ENCODE measurements around the gene ORAI2. TPM values are rescaled to one million over a fixed set of nuclear protein-coding genes. Genes with fewer than 3 reads are reported as not detected.

Gene ORAI2
- total and polyA plus RNA-seq, 10 of the 15 experiments (the other 5 are each of a cell fraction or from before 2014, with no cell fraction given), result 5.8 to 111 (median 46.9) TPM

DNA sequence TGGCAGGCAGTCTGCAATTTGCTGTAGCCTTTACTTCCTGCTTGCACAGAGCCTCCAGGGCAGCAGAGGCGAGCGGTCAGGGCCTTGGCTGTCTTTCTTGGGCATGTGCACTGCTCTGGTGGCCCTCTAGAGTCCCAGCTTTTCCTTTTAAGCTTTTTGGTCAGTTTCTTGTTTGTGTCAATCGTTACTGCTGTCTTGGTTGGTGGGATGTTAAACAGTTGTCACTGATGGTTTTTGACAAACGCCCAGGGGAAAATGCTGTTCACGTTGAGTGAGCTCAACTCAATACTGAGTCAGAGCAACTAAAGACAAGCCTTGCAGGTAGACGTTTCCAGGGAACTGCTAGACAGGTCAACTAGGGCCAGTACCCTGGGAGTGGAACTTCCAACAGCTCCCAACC, 23.3 kb upstream of the ORAI2 start:
- Histone ChIP-seq H3K4me1 (ENCODE audit: control insufficient read depth, insufficient read depth, low read length) (peaks cover 23% of the 10 kb centered on the region), H3K9ac (ENCODE audit: control insufficient read depth, insufficient read depth, low read length) (no peak overlapping the region), H3K27me3 (replicated peaks in 1 of 2; ENCODE audit: control insufficient read depth in 2 of 2, insufficient read depth in 2 of 2, low read length in 1 of 2) (no peaks in the 10 kb centered on the region), H3K79me2 (ENCODE audit: control insufficient read depth, insufficient read depth, low read length) (peaks cover 11% of the 10 kb centered on the region), H4K20me1 (ENCODE audit: control insufficient read depth, insufficient read depth) (no peaks in the 10 kb centered on the region), H2AFZ (ENCODE audit: control insufficient read depth, low read depth, low read length) (no peak overlapping the region), H3K27ac (ENCODE audit: control insufficient read depth, insufficient read depth) (no peak overlapping the region; the same call in 1 of the 2 replicates), H3K4me2 (ENCODE audit: control insufficient read depth, insufficient read depth) (no peak overlapping the region), H3K36me3 (ENCODE audit: control insufficient read depth in 2 of 2, insufficient read depth in 2 of 2, low read length in 1 of 2) (peaks cover 13 to 32% of the 10 kb centered on the region in 2 experiments), H3K4me3 (no peak overlapping the region), H3K9me3 (replicated peaks; ENCODE audit: control insufficient read depth, insufficient read depth, low read length) (peaks cover 6% of the 10 kb centered on the region; the same call in 2 of the 3 replicates)
- ChIA-PET RAD21 (ENCODE audit: unreplicated experiment) (interaction anchor here (0.6 to 4.8 kb wide), 4 partner anchors 15 to 55 kb away, joined by 3 to 26 read pairs (median 9); no protein-coding TSS in a partner anchor), POLR2A (interaction anchor here (4.1 to 5.0 kb wide), 2 partner anchors 16 to 31 kb away, joined by 21 to 24 read pairs; no protein-coding TSS in a partner anchor), CTCF (interaction anchor here (0.5 to 6.9 kb wide), 12 partner anchors 9 to 131 kb away, joined by 3 to 39 read pairs (median 3); partner anchors contain the start of gene ORAI2), SMC1A (ENCODE audit: uncharacterized antibody, unreplicated experiment) (interaction anchor here (0.8 to 10.2 kb wide), 8 partner anchors 9 to 70 kb away, joined by 3 to 89 read pairs (median 4); partner anchors contain the start of gene PRKRIP1)
- ATAC-seq (no peak), FAIRE-seq (no peak), DNase-seq (ENCODE audit: low read depth, low spot score) (no peak)
- in situ Hi-C loops (cut with MboI) (no loop called here), intact Hi-C loops (cut with micrococcal nuclease; ENCODE audit: unreplicated experiment) (no loop called here)
- 33% methylated on average over 6 of the region's 6 CpGs for WGBS (ENCODE audit: insufficient coverage, insufficient replicate concordance, low lambda C conversion rate, missing lambda C conversion rate)
- BruUV-seq (replicated peaks), result no TSS peak
- TF ChIP-seq POLR2A (IDR thresholded peaks at IDR 0.05; ENCODE audit: low read depth, low read length), result 0 out of 2 replicates have a peak, but pooled peaks have one; percentile 25
- TF ChIP-seq SIN3A (IDR thresholded peaks at IDR 0.05; ENCODE audit: low read depth, low read length), result no peak
- TF ChIP-seq KDM1A (IDR thresholded peaks at IDR 0.05; ENCODE audit: borderline replicate concordance), result no peak
- no peak for TF ChIP-seq CHD2 (IDR thresholded peaks at IDR 0.05; ENCODE audit: borderline replicate concordance, low read depth, low read length)

GRCh38 chr7:102410918-102411317, 22.5 kb upstream of the ORAI2 start:
- peaks cover 30% of the 10 kb centered on the region for H3K4me1 ChIP-seq (ENCODE audit: control insufficient read depth, insufficient read depth, low read length)
- DNase-seq (ENCODE audit: low read depth, low spot score) (no peak), ATAC-seq (no peak), FAIRE-seq (no peak)
- H3K27me3 ChIP-seq (replicated peaks in 1 of 2; ENCODE audit: control insufficient read depth in 2 of 2, insufficient read depth in 2 of 2, low read length in 1 of 2), result no peaks in the 10 kb centered on the region
- peaks cover 11% of the 10 kb centered on the region for H3K79me2 ChIP-seq (ENCODE audit: control insufficient read depth, insufficient read depth, low read length)
- ChIA-PET POLR2A (interaction anchor here (0.8 to 5.0 kb wide), 3 partner anchors 15 to 30 kb away, joined by 6 to 24 read pairs (median 21); partner anchors contain the start of gene ORAI2), CTCF (interaction anchor here (0.8 to 4.3 kb wide), 9 partner anchors 10 to 132 kb away, joined by 3 to 32 read pairs (median 4); partner anchors contain the start of genes ALKBH4 and LRWD1), RAD21 (ENCODE audit: unreplicated experiment) (interaction anchor here (1.0 to 4.8 kb wide), 3 partner anchors 15 to 40 kb away, joined by 4 to 26 read pairs (median 13); no protein-coding TSS in a partner anchor), SMC1A (ENCODE audit: uncharacterized antibody, unreplicated experiment) (interaction anchor here (1.0 to 10.2 kb wide), 5 partner anchors 10 to 52 kb away, joined by 3 to 89 read pairs (median 10); no protein-coding TSS in a partner anchor)
- H3K4me3 ChIP-seq, result no peak overlapping the region
- no peak for TF ChIP-seq CBFB (IDR thresholded peaks at IDR 0.05; ENCODE audit: low read depth)
- no peak for TF ChIP-seq BHLHE40 (IDR thresholded peaks at IDR 0.05; ENCODE audit: borderline replicate concordance in 1 of 2, low read depth in 2 of 2, low read length in 1 of 2)
- TF ChIP-seq, protein P1, sequence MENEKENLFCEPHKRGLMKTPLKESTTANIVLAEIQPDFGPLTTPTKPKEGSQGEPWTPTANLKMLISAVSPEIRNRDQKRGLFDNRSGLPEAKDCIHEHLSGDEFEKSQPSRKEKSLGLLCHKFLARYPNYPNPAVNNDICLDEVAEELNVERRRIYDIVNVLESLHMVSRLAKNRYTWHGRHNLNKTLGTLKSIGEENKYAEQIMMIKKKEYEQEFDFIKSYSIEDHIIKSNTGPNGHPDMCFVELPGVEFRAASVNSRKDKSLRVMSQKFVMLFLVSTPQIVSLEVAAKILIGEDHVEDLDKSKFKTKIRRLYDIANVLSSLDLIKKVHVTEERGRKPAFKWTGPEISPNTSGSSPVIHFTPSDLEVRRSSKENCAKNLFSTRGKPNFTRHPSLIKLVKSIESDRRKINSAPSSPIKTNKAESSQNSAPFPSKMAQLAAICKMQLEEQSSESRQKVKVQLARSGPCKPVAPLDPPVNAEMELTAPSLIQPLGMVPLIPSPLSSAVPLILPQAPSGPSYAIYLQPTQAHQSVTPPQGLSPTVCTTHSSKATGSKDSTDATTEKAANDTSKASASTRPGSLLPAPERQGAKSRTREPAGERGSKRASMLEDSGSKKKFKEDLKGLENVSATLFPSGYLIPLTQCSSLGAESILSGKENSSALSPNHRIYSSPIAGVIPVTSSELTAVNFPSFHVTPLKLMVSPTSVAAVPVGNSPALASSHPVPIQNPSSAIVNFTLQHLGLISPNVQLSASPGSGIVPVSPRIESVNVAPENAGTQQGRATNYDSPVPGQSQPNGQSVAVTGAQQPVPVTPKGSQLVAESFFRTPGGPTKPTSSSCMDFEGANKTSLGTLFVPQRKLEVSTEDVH (IDR thresholded peaks at IDR 0.05; ENCODE audit: low read depth, partially characterized antibody), result no peak
- no peak for TF ChIP-seq SUZ12 (IDR thresholded peaks at IDR 0.05; ENCODE audit: unreplicated experiment)
- no peak for TF ChIP-seq PAX5 (IDR thresholded peaks at IDR 0.05; ENCODE audit: borderline replicate concordance, low read depth, low read length)
- no peak for TF ChIP-seq MEF2A (IDR thresholded peaks at IDR 0.05; ENCODE audit: insufficient read depth, low read depth, low read length)
- no peak for TF ChIP-seq CEBPB (IDR thresholded peaks at IDR 0.05; ENCODE audit: borderline replicate concordance in 1 of 2, low read depth in 2 of 2, low read length in 2 of 2)
- no peak for TF ChIP-seq IRF3 (IDR thresholded peaks at IDR 0.05)
- intact Hi-C loops (cut with micrococcal nuclease; ENCODE audit: unreplicated experiment), result no loop called here
- H4K20me1 ChIP-seq (ENCODE audit: control insufficient read depth, insufficient read depth), result no peaks in the 10 kb centered on the region
- in situ Hi-C loops (cut with MboI), result no loop called here
- H2AFZ ChIP-seq (ENCODE audit: control insufficient read depth, low read depth, low read length), result no peak overlapping the region
- H3K27ac ChIP-seq (ENCODE audit: control insufficient read depth, insufficient read depth), result no peak overlapping the region
- H3K4me2 ChIP-seq (ENCODE audit: control insufficient read depth, insufficient read depth), result no peak overlapping the region
- WGBS (ENCODE audit: insufficient coverage, insufficient replicate concordance, low lambda C conversion rate, missing lambda C conversion rate), result 98% methylated on average over 5 of the region's 5 CpGs
- H3K9ac ChIP-seq (ENCODE audit: control insufficient read depth, insufficient read depth, low read length), result no peak overlapping the region
- BruUV-seq (replicated peaks), result no TSS peak
- H3K9me3 ChIP-seq (replicated peaks; ENCODE audit: control insufficient read depth, insufficient read depth, low read length), result peaks cover 6% of the 10 kb centered on the region; the same call in 2 of the 3 replicates
- H3K36me3 ChIP-seq (ENCODE audit: control insufficient read depth in 2 of 2, insufficient read depth in 2 of 2, low read length in 1 of 2), result peaks cover 13 to 25% of the 10 kb centered on the region in 2 experiments

Measured in GM12878 (cell line).